NCI-H526 treated with DMSO at 0.1 percent for 48 hours (cell line): ENCODE measurements around the gene HS6ST1.

Experiments used
- DNase-seq: peaks from one replicate; lab custom pipeline; 2025; lab: John Stamatoyannopoulos, UW

The HS6ST1 gene

GRCh38 chr2:128298846-128299507 is 19.7 kb downstream of the HS6ST1 start:
- no peak for DNase-seq

- DNase-seq: no peak
Observed at GRCh38 chr2:128298286-128298685, 20.4 kb downstream of the HS6ST1 start.

DNA sequence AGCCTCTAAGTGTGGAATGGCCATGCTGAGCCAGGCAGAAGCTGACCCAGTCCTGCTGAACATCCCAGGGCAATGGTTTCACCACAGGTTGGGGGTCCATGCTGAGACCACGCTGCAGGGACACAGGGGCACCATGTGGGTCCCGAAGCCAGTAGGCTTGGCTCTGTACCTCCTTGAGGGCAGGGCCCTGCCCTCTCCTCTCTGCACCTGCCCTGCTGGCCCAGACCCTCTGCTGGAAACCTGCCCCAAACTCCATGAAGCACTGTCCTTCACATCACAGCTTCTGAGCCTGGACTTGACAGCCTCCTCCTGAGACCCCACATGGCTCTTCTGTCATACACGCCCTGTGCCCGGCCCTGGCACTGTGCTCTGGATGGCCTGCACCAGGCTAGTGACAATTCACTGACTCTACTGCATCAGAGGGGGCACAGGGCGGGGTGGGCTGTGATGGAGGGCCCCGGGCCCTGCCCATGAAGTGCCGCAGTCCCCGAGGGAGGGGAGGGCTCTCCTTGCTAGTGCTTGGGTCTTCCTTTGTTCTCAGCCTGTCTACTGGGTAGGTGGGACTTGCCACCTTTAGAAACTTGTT is 24.7 kb downstream of the HS6ST1 start:
- DNase-seq: no peak

- DNase-seq: no peak
Observed at GRCh38 chr2:128293426-128293755, 25.3 kb downstream of the HS6ST1 start.

GRCh38 chr2:128292599-128293425 is 25.9 kb downstream of the HS6ST1 start:
- no peak for DNase-seq

- no peak for DNase-seq
Observed at GRCh38 chr2:128291844-128292598, 26.6 kb downstream of the HS6ST1 start.

- DNase-seq: no peak
Observed at GRCh38 chr2:128291161-128291843, 27.4 kb downstream of the HS6ST1 start.

GRCh38 chr2:128290356-128290755 is 28.3 kb downstream of the HS6ST1 start:
- DNase-seq: no peak

DNA sequence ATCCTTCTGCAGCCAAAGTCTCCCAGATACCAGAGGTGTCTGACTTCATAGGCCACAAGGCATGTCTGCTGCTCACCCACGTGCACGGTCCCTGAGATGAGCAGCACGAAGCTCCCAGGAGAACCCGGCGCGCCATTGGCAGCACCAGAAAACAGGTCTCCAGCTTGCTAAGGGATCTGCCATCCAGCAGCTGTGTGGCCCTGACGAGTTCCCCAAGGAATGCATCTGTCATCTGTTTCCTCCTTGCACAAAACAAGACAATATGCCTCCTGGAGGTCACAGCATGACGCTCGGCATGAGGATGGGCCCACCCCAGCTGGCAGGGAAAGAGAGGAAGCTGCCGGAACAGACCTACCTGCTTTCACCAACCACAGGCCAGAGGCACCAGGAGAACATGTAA is 29.2 kb downstream of the HS6ST1 start:
- DNase-seq: no peak

GRCh38 chr2:128288781-128289180 is 29.9 kb downstream of the HS6ST1 start:
- DNase-seq: no peak

GRCh38 chr2:128287780-128288735 is 30.6 kb downstream of the HS6ST1 start:
- no peak for DNase-seq

DNA sequence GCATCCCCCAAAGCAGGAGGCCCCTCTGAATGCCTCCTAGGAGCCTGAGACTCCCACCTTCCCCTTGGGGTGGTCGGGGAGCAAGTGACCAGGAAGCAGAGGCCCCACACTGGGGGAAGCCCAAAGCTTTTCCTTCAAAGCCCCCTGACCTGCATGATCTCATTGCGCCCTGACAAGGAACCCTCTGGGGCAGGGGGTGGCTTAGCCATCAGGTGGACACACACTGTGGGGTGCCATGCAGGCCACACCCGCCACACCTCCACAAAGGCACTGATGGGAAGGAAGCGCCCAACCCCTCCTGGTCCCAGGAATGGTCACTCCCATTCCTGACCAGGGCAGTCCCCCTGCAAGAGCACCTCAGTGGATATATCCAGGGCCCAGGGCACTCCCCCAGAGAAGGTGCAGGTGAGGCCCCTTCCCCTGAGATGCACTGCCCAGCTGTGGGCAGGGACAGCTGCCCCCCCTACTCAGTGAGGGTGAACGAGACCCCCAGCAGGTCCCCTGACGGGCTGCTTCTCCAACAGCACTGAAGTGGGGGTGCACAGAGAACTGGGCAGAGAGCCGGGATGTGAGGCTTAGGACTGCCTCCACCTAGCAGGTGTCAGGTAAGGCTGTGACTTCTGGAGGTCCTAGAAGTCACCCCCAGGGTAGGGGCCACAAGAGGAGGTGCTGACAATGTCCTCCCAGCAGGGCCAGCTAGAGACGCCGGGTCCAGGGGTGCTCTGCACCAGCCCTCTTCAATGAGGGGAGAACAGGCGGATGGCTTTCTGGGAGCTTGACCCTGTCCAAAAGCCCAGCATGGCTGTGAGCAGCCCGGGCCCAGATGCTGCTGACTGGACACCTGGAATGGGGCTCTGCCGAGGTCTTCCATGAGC is 31.5 kb downstream of the HS6ST1 start:
- DNase-seq: no peak

- no peak for DNase-seq
Observed at GRCh38 chr2:128286011-128286721, 32.5 kb downstream of the HS6ST1 start.

DNA sequence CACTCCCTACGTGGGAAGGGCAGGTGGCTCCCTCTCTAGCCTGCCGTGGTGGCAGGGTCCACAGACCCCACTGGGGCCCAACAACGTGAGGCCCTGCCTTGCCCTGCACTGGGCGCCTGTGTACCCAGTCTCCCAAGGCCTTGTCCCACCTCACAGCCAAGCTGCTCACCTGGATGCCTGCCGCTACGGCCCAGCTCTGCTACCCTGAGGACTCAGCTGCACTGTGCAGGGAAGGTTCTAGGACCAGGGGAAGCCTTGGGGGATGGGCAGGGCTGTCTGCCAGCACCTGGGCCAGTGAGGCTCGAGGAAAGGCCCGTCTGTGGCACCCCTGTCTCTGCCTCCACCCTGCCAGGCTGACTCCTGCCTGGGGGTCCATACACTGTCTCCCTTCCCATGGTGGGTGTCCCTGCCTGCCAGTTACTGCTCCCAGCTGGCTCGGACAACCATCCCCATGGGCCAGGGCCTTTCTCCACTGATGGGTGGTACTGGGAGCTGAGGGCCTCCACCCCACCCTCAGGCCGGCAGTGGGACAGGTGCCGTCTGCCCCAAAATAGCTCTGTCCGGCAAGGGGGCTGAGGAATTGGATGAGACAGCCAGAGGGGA is 33.2 kb downstream of the HS6ST1 start:
- DNase-seq: no peak

DNA sequence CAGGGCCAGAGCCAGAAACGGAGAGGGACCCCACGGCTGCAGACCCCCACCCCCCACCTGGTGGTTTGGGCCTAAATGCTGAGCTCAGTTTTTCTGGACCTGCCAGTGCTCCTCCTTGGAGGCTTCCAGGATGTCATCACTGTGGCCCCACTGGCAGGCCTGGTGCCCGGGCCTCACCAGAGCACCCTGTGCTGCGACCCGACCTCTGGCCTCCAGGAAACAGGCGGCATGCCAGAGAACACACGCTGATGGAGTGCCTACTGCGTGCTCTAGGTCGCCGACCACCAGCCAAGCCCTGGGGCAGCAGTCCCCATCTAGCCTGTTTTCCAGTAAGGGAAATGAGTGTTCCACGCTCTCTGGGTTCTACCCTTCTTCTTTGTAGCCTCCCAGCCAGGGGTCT is 33.8 kb downstream of the HS6ST1 start:
- no peak for DNase-seq

DNA sequence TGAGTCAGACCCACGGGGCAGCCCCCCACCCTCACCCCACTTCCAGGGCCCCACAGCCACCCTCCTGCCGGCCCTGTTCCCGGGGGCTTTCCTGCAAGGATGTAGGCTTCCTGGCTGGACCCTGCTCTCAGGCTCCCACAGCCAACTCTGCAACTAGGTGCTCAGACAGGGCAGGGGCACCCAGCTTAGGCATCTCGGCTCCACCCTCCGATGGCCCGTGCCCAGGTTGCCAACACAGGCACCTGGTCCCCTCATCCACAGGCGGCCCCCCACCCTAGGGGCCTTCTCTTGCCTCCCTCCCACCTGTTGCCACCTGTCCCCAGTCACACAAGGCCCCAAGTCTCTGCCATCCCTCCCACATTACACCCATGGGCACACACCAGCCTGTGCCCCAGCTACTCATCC is 34.6 kb downstream of the HS6ST1 start:
- no peak for DNase-seq

DNA sequence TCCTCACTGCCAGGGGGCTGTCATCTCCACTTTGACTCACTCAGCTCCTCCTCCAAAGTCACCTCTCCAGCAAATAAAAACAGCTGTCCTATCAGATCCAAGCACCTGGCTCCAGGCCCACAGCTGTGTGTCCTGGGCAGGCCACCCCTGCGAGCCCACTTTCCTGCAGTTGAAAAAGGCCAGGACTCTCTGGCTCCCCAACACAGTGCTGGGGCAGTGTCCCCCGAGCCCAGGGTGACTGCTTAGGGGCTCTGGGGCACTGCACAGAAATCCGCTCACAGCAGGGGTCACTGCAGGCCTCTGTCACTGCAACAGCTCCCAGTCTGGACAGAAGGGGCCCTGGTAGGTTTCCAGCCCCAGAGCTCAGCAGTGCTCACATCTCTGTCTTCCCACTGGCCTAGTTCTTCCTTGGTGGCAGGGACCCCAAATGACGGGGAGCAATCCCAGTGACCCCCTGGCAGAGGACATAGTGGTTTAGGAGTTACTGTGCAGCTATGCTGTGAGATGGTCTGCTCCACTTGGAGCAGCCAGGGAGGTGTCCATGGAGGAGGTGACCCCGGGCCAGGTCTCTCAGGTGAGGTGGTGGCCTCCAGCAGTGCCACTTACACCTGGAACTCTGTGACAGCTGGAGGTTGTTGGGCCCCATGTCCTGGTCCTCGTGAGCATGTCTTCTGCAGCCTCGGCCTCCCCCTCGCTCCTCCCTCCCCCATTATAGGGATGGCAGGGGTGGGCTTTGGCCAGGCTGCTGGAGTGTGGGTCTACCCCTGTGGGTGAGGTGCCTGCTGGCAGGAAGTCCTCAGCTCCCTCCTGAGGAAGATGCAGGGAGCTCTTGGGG is 35.5 kb downstream of the HS6ST1 start:
- DNase-seq: no peak
